Heart left ventricle (tissue), 16 donors: Measurements from ENCODE around the gene RELT. TPM values are rescaled to one million over a fixed set of nuclear protein-coding genes. Genes with fewer than 3 reads are reported as not detected.
A peak's percentile ranks its signal among the peaks of the same experiment; 100 is the strongest.

Experiments used
- ATAC-seq, 4 donors: fragments of 200-7000 bp; cut with Tn5 transposase; one replicate each; pipeline ENCODE4 v1.9.1; 2020 to 2022; ENCODE audit warnings: moderate library complexity in 4 of 4, mild to moderate bottlenecking in 3 of 4, moderate number of reproducible peaks in 1 of 4
- DNase-seq, 5 donors: peaks; one replicate each; pipeline ENCODE4 v3.0.0-alpha.2; 2020
- H3K27ac ChIP-seq, 12 donors: fragments of 200-600 bp; sonication (generic) in 4 of 12; one replicate each; pipeline versions ENCODE4 v1.5.0 to v1.8.0; 2016 to 2022; ENCODE audit warnings: mild to moderate bottlenecking in 2 of 12
- H3K27me3 ChIP-seq, 9 donors: fragments of 200-600 bp; sonication (generic) in 2 of 9; one replicate each; pipeline versions ENCODE4 v1.5.1 to v1.8.0; 2016 to 2022; ENCODE audit warnings: mild to moderate bottlenecking in 3 of 9
- H3K36me3 ChIP-seq, 9 donors: fragments of 200-600 bp; sonication (generic) in 2 of 9; one replicate each; pipeline versions ENCODE4 v1.5.0 to v1.8.0; 2018 to 2022; ENCODE audit warnings: mild to moderate bottlenecking in 2 of 9
- H3K4me1 ChIP-seq, 12 donors: fragments of 200-600 bp; sonication (generic) in 4 of 12; one replicate each; pipeline versions ENCODE4 v1.5.0 to v1.8.0; 2016 to 2022; ENCODE audit warnings: mild to moderate bottlenecking in 3 of 12
- H3K4me3 ChIP-seq, 12 donors: fragments of 200-600 bp; sonication (generic) in 4 of 12; one replicate each; pipeline versions ENCODE4 v1.5.0 to v1.8.0; 2017 to 2022; ENCODE audit warnings: mild to moderate bottlenecking in 9 of 12, moderate library complexity in 4 of 12
- H3K9me3 ChIP-seq, 12 donors: fragments of 200-600 bp; sonication (generic) in 4 of 12; one replicate each; pipeline versions ENCODE4 v1.5.0 to v1.8.0; 2016 to 2022; ENCODE audit warnings: mild to moderate bottlenecking in 1 of 12
- POLR2A ChIP-seq, 2 donors: fragments of 450-650 bp; IDR thresholded peaks; one replicate each; pipeline ENCODE4 v1.6.1; 2017; ENCODE audit warnings: antibody characterized with exemption in 2 of 2, mild to moderate bottlenecking in 2 of 2, moderate library complexity in 2 of 2
- WGBS, 4 donors: extraction: QIAGEN DNeasy Blood & Tissue Kit in 2 of 4; methylation state at CpG; one replicate each; pipeline versions ENCODE4 v1.1.5 to v1.1.7; 2013 to 2018; 5-methylcytosine and 5-hydroxymethylcytosine counted together
- intact Hi-C, 10 donors: fragments of 100-400 bp; cut with DNase I; formaldehyde crosslinking; loops; one replicate each; pipeline versions ENCODE4 v1.11.1 to v1.14.2; 2022
- polyA plus RNA-seq, 2 donors: library from polyadenylated mRNA; stranded (reverse); fragments of 200-250 nt; gene quantifications; one replicate each; pipeline ENCODE4 v1.2.3, GENCODE V29; 2013
- total RNA-seq, 9 donors: library from RNA; depleted of rRNA in 2 of 9; stranded (reverse); fragments of >200 nt in 2 of 9; fragmentation: NEBNext Ultra II Directional in 3 of 9; extraction: Animal tissue kit (Norgen Biotek cat#: 25700) in 3 of 9; gene quantifications; one replicate each; pipeline versions ENCODE4 v1.1.0 to v1.2.4, GENCODE V29; 2016 to 2023
- TF ChIP-seq, protein P1 (sequence below), 12 donors: fragments of 200-600 bp; sonication (generic) in 4 of 12; IDR thresholded peaks; one replicate each; pipeline versions ENCODE4 v1.5.0 to v1.8.0; 2018 to 2022; ENCODE audit warnings: antibody characterized with exemption in 12 of 12, mild to moderate bottlenecking in 5 of 12
- donor health status: ischemic (EF 13 %, LVEDD 7.1; RV severe dilation, severe dysfunction).
- donor health status: healthy with polysubstance abuse.
- donor health status: DM: no; HTN: yes; CAD: no.
- donor health status: DM: no; HTN: no; CAD: no.
- donor health status: ischemic (EF 25% LVEDD 6.9; RV normal size, moderate dysfunction).
- donor health status: ischemic (EF 25% LVEDD 5.7; RV mildly dilated, moderate dysfunction).
- donor health status: healthy.
- donor health status: DM: yes; HTN: yes; CAD: no.
- donor health status: ischemic (EF 35%, LVEDD 5.7; RV mildly dilated, moderate dysfunction).
- donor health status: nonischemic (EF 11% LVEDD 7.7; RV severe dilation, severe dysfunction).
- donor health status: DM: yes; HTN: yes; CAD: no.
- donor health status: PGD.
- donor health status: ischemic (EF 29% LVEDD 5.4; RV normal size, mild dysfunction).
- donor health status: nonischemic (EF 23%, LVEDD 6.1; RV moderate dilation, normal function).

RELT gene
- total and polyA plus RNA-seq, 11 donors = 1.0 to 13.9 (median 2.6) TPM

DNA sequence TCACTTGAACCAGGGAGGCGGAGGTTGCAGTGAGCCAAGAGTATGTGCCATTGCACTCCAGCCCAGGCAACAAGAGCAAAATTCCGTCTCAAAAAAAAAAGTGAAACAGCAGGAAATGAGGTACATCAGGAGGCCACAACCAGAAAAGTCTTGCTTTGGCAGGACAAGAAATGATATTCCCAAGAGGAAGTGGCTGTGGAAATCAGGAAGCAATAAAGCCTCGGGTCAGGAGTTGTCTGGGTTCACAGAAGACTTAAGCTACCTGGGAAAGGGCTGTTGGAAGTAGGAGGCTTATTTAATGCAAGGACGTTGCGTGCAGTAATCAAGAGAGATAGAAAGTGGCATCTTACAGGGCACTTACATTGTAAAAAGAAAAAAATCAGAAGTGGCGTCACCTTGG, 9.2 kb upstream of the RELT start:
- Histone ChIP-seq H3K4me3 (no peak overlapping the region), H3K9me3 (no peaks in the 10 kb centered on the region), H3K36me3 (peaks cover 4 to 72% (median 63%) of the 10 kb centered on the region in 9 donors), H3K27me3 (no peaks in the 10 kb centered on the region), H3K4me1 (peaks cover 0 to 27% (median 2%) of the 10 kb centered on the region in 12 donors), H3K27ac (peak overlapping the region in 1 of 12 donors; percentile 69)
- ATAC-seq (no peak), DNase-seq (no peak)
- intact Hi-C loops = no loop called here
- no peak for TF ChIP-seq POLR2A (IDR thresholded peaks at IDR 0.05)
- TF ChIP-seq, protein P1, sequence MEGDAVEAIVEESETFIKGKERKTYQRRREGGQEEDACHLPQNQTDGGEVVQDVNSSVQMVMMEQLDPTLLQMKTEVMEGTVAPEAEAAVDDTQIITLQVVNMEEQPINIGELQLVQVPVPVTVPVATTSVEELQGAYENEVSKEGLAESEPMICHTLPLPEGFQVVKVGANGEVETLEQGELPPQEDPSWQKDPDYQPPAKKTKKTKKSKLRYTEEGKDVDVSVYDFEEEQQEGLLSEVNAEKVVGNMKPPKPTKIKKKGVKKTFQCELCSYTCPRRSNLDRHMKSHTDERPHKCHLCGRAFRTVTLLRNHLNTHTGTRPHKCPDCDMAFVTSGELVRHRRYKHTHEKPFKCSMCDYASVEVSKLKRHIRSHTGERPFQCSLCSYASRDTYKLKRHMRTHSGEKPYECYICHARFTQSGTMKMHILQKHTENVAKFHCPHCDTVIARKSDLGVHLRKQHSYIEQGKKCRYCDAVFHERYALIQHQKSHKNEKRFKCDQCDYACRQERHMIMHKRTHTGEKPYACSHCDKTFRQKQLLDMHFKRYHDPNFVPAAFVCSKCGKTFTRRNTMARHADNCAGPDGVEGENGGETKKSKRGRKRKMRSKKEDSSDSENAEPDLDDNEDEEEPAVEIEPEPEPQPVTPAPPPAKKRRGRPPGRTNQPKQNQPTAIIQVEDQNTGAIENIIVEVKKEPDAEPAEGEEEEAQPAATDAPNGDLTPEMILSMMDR (IDR thresholded peaks at IDR 0.05) = no peak
- 60 to 73% (median 65%) methylated on average over 6 of the region's 6 CpGs for WGBS, 4 donors

DNA sequence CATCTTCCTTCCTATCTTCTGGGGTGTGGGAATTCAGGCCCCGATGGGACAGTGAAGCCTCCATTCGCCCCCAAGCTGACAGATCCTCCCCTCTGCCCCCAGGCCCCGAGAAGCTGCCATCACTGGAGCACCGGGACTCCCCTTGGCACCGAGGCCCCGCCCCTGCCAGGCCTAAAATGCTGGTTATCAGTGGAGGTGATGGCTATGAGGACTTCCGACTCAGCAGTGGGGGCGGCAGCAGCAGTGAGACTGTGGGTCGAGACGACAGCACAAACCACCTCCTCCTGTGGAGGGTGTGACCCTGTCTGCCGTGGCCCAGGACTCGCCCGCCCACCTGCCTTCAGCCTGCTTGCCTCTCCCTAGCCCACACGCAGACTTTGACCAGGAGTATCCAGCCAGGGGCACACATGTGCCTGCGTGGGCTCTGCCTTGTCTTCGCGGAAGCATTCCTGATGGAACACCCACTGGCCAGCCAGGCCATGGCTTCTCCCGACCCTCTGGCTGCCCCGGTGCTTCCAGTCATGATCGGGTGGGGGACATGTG, 8.6 kb upstream of the RELT start:
- intact Hi-C loops = no loop called here
- DNase-seq (no peak), ATAC-seq (no peak)
- H3K27me3 ChIP-seq = no peaks in the 10 kb centered on the region
- TF ChIP-seq, protein P1 (IDR thresholded peaks at IDR 0.05) = no peak
- no peak for TF ChIP-seq POLR2A (IDR thresholded peaks at IDR 0.05)
- peaks cover 0 to 33% (median 8%) of the 10 kb centered on the region in 12 donors for H3K4me1 ChIP-seq
- H3K4me3 ChIP-seq = no peak overlapping the region
- H3K27ac ChIP-seq = no peak overlapping the region
- 81 to 89% (median 83%) methylated on average over 16 to 20 of the region's 20 CpGs for WGBS, 4 donors
- H3K36me3 ChIP-seq = peaks cover 4 to 66% (median 57%) of the 10 kb centered on the region in 9 donors
- H3K9me3 ChIP-seq = no peaks in the 10 kb centered on the region

DNA sequence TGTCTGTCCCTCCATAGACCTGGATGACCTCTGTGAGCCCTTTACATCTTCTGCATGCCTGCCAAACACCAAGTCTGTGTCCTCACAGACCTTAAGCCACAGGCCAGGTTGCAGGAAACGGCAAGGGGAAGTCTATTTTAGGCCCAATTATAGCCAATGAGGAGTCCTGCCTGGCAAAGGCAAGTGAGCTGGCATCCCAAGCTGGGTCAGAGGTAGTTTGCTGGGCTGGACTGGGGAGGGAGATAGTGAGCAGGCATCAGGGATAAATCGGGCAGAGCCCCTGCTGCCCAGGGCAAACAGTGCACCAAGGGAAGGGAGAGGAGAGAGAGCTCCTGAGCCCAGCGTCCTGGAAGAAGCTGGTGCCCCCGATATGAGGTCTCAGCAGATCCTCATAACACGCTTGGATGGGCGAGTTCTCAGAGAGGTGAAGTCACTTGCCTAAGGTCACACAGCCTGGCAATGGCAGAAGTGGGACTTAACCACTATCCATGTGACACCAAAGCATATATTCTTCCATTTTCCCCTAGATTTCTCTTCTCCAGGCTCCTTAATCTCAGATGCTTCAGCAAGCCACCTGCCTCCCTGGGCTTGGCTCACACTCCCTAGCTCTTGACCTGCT, 3.7 kb upstream of the RELT start:
- no peak overlapping the region for H3K4me3 ChIP-seq
- no peak for TF ChIP-seq POLR2A (IDR thresholded peaks at IDR 0.05)
- TF ChIP-seq, protein P1 (IDR thresholded peaks at IDR 0.05) = peak in 5 of 12 donors; percentile 17 to 34 (median 32)
- peaks cover 0 to 28% (median 19%) of the 10 kb centered on the region in 12 donors for H3K4me1 ChIP-seq
- WGBS, 4 donors = 41 to 56% (median 50%) methylated on average over 4 to 6 of the region's 6 CpGs
- ATAC-seq (peak; percentile 11 to 16 (median 12)), DNase-seq (peak in 3 of 5 donors; percentile 42 to 62 (median 54))
- H3K27ac ChIP-seq = peak overlapping the region in 10 of 12 donors; percentile 4 to 68 (median 42)
- H3K36me3 ChIP-seq = peaks cover 0 to 17% (median 12%) of the 10 kb centered on the region in 9 donors
- H3K27me3 ChIP-seq = no peaks in the 10 kb centered on the region
- intact Hi-C loops = loop anchor here in 1 of 10 donors (10.0 kb wide), 1 partner anchor 292 kb away; no protein-coding TSS in a partner anchor
- no peaks in the 10 kb centered on the region for H3K9me3 ChIP-seq

DNA sequence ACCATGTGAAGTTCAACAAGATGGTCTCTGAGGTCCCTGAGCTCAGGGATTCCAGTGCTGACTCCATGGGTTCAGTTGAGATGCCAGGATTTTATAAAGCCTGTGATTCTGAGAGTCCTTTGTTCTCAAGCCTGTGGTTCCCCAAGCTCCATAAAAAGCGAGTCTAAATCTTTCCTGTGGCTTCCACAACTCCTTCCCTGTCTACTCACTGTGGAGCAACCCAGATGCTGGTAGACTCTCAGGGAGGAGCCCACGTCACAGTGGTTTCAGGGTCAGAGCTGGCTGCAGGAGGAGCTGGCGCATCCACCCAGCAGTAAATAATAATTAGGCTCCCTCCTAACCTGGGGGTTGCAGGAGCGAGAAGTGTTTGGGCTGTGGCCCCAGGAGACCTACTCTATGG, 2.0 kb upstream of the RELT start:
- Histone ChIP-seq H3K4me3 (no peak overlapping the region), H3K27ac (no peak overlapping the region), H3K9me3 (no peaks in the 10 kb centered on the region), H3K27me3 (no peaks in the 10 kb centered on the region), H3K36me3 (peaks cover 0 to 4% (median 0%) of the 10 kb centered on the region in 9 donors), H3K4me1 (peaks cover 0 to 37% (median 25%) of the 10 kb centered on the region in 12 donors)
- 80 to 90% (median 87%) methylated on average over 3 to 4 of the region's 4 CpGs for WGBS, 4 donors
- DNase-seq (no peak), ATAC-seq (no peak)
- intact Hi-C loops = loop anchor here in 1 of 10 donors (10.0 kb wide), 1 partner anchor 291 kb away; no protein-coding TSS in a partner anchor
- TF ChIP-seq, protein P1 (IDR thresholded peaks at IDR 0.05) = no peak
- no peak for TF ChIP-seq POLR2A (IDR thresholded peaks at IDR 0.05)
